Measurements from ENCODE around the gene RGR. TPM values are rescaled to one million over a fixed set of nuclear protein-coding genes. Genes with fewer than 3 reads are reported as not detected.

The RGR gene
- total RNA-seq, 1 experiment from 2014 or later, result not detected

- no peaks in the 10 kb centered on the region for H3K36me3 Mint-ChIP-seq
- H3K27ac Mint-ChIP-seq, result no peak overlapping the region
- no peak overlapping the region for H3K4me3 Mint-ChIP-seq
- ChIA-PET CTCF (interaction anchor here (1.0 to 4.8 kb wide), 4 partner anchors 8 to 277 kb away, joined by 4 to 48 read pairs (median 10); no protein-coding TSS in a partner anchor), POLR2A (no interaction called here)
- peaks cover 5% of the 10 kb centered on the region for H3K27me3 Mint-ChIP-seq (ENCODE audit: low read depth)
- DNase-seq (ENCODE audit: low spot score), result no peak
- no peak for ATAC-seq
- H3K4me1 Mint-ChIP-seq, result peaks cover 13% of the 10 kb centered on the region
- peaks cover 5% of the 10 kb centered on the region; the same call in 1 of the 2 replicates for H3K9me3 Mint-ChIP-seq
- no peak for TF ChIP-seq ZNF671 (CRISPR knock-in tag; IDR thresholded peaks at IDR 0.05)
- no peak for TF ChIP-seq NR1H2 (CRISPR knock-in tag; IDR thresholded peaks at IDR 0.05)
- no peak for TF ChIP-seq FOXJ3 (CRISPR knock-in tag; IDR thresholded peaks at IDR 0.05; ENCODE audit: borderline replicate concordance)
- TF ChIP-seq JUN (CRISPR knock-in tag; IDR thresholded peaks at IDR 0.05), result no peak
- TF ChIP-seq ZNF512 (CRISPR knock-in tag; IDR thresholded peaks at IDR 0.05; ENCODE audit: borderline replicate concordance), result no peak
- no peak for TF ChIP-seq FOXK1 (CRISPR knock-in tag; IDR thresholded peaks at IDR 0.05)
- no peak for TF ChIP-seq FOXP4 (CRISPR knock-in tag; IDR thresholded peaks at IDR 0.05)
- no peak for TF ChIP-seq ZNF317 (CRISPR knock-in tag; IDR thresholded peaks at IDR 0.05; ENCODE audit: borderline replicate concordance, low read depth)
- no peak for TF ChIP-seq ESRRA (CRISPR knock-in tag; IDR thresholded peaks at IDR 0.05; ENCODE audit: borderline replicate concordance)
- no peak for TF ChIP-seq ATF6 (CRISPR knock-in tag; IDR thresholded peaks at IDR 0.05)
- TF ChIP-seq ZNF232 (CRISPR knock-in tag; IDR thresholded peaks at IDR 0.05), result no peak
- no peak for TF ChIP-seq E2F5 (CRISPR knock-in tag; IDR thresholded peaks at IDR 0.05)
- no peak for TF ChIP-seq MYBL2 (CRISPR knock-in tag; IDR thresholded peaks at IDR 0.05)
- no peak for TF ChIP-seq ZNF532 (CRISPR knock-in tag; IDR thresholded peaks at IDR 0.05; ENCODE audit: borderline replicate concordance)
- no peak for TF ChIP-seq JAZF1 (CRISPR knock-in tag; IDR thresholded peaks at IDR 0.05)
- TF ChIP-seq CREM (CRISPR knock-in tag; IDR thresholded peaks at IDR 0.05), result no peak
- TF ChIP-seq GABPB1 (CRISPR knock-in tag; IDR thresholded peaks at IDR 0.05), result no peak
- no peak for TF ChIP-seq ZBTB43 (CRISPR knock-in tag; IDR thresholded peaks at IDR 0.05)
- TF ChIP-seq ARID4B (CRISPR knock-in tag; IDR thresholded peaks at IDR 0.05; ENCODE audit: borderline replicate concordance), result no peak
Measured at GRCh38 chr10:84263716-84264115, 18.9 kb downstream of the RGR start.

Data from WTC11 (cell line).